ENCODE measurements around the gene FRY.

FRY gene

DNA sequence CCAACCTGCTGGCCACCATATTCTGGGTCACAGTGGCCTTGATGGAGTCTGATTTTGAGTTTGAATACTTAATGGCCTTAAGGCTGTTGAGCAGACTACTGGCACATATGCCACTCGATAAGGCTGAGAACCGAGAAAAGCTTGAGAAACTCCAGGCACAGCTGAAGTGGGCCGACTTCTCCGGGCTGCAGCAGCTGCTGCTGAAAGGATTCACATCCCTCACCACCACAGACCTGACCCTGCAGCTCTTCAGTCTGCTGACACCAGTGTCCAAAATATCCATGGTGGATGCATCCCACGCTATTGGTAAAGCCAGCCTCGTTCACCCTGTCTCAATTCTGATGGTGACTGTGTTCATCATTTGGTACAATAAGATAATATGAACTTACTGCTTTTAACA is 206.1 kb downstream of the FRY start:
- CTCF ChIA-PET: interaction anchor here (3.9 kb wide), 1 partner anchor 8 kb away, joined by 18 read pairs; no protein-coding TSS in a partner anchor
- Mint-ChIP-seq H3K4me3 (no peak overlapping the region), H3K9me3 (no peaks in the 10 kb centered on the region), H3K36me3 (no peaks in the 10 kb centered on the region), H3K27ac (no peak overlapping the region), H3K4me1 (peaks cover 4% of the 10 kb centered on the region), H3K27me3 (no peaks in the 10 kb centered on the region)
- DNase-seq: no peak

DNA sequence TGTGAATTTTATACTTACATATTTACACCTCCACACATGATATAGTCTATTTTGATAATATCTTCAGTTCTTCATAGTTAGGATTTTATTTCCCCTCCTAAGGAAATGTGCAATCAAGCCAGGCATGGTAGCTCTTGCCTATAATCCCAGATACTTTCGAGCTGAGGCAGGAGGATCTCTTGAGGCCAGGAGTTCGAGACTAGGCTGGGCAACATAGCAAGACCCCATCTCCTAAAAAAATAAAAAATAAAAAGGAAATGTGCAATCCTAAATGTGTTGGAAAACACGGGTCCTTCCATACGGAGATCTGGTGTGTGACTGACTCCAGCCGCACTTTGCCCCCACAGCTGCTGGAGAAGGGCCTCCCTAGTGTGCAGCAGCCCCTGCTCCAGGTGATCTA is 212.1 kb downstream of the FRY start:
- Mint-ChIP-seq H3K9me3 (no peaks in the 10 kb centered on the region), H3K36me3 (no peaks in the 10 kb centered on the region), H3K27ac (no peak overlapping the region), H3K4me1 (no peaks in the 10 kb centered on the region), H3K27me3 (no peaks in the 10 kb centered on the region), H3K4me3 (no peak overlapping the region)
- DNase-seq: no peak
- CTCF ChIA-PET: interaction anchor here (1.5 kb wide), 1 partner anchor 11 kb away, joined by 7 read pairs; no protein-coding TSS in a partner anchor

DNA sequence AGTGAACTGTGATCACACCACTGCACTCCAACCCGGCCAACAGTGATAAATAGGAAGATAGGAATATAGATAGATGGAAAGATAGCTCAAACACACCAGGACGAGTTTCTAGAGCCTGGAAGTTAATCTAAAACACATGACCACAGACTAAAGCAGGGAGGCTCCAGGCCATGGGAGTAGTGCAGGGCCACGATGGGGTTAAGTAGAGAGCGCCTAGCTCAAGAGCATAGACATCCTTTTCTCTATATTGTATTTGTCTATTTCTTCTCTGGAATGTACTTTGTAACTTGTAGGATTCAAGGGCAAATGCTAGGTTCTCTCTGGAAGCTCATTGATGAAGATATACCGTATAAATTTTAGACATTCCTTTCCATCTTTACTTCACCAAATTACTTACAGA is 214.0 kb downstream of the FRY start:
- no peak overlapping the region for H3K27ac Mint-ChIP-seq
- no peak overlapping the region for H3K4me3 Mint-ChIP-seq
- H3K36me3 Mint-ChIP-seq: no peaks in the 10 kb centered on the region
- CTCF ChIA-PET: interaction anchor here (0.6 to 3.1 kb wide), 13 partner anchors 8 to 336 kb away, joined by 3 to 18 read pairs (median 4); no protein-coding TSS in a partner anchor
- H3K4me1 Mint-ChIP-seq: no peaks in the 10 kb centered on the region
- H3K27me3 Mint-ChIP-seq: no peaks in the 10 kb centered on the region
- H3K9me3 Mint-ChIP-seq: no peaks in the 10 kb centered on the region
- no peak for DNase-seq

GRCh38 chr13:32246468-32246867 is 214.9 kb downstream of the FRY start:
- CTCF ChIA-PET: interaction anchor here (1.0 to 3.1 kb wide), 12 partner anchors 9 to 337 kb away, joined by 3 to 18 read pairs (median 4); partner anchors contain the start of gene ZAR1L
- Mint-ChIP-seq H3K27me3 (no peaks in the 10 kb centered on the region), H3K4me3 (no peak overlapping the region), H3K9me3 (no peaks in the 10 kb centered on the region), H3K27ac (no peak overlapping the region), H3K4me1 (no peaks in the 10 kb centered on the region), H3K36me3 (no peaks in the 10 kb centered on the region)
- DNase-seq: peak; percentile 57

- DNase-seq: no peak
- CTCF ChIA-PET: interaction anchor here (0.7 to 1.2 kb wide), 2 partner anchors 19 to 58 kb away, joined by 3 read pairs; no protein-coding TSS in a partner anchor
- Mint-ChIP-seq H3K27me3 (no peaks in the 10 kb centered on the region), H3K36me3 (no peaks in the 10 kb centered on the region), H3K27ac (no peak overlapping the region), H3K4me3 (no peak overlapping the region), H3K4me1 (no peaks in the 10 kb centered on the region), H3K9me3 (no peaks in the 10 kb centered on the region)
These were observed 216.3 kb downstream of the FRY start for GRCh38 chr13:32247887-32248286.

DNA sequence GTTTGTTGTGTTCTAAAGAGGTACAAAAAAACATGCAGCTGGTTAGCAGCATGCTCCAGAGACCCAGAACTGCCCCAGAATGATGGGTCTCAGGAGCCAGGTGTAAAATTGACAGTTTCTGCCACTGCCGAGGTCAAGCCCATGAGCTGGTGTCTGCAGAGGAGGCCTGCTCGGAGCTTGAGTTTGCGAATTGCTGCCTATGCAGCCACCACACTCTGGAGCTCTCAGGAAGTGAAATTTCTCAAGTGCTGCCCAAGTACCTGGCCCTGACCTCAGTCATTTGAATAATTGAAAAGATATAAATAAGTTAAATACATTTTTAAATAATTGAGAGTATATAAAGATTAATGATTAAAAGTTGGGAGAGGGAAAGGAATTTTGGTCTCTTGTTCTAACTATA is 217.2 kb downstream of the FRY start:
- Mint-ChIP-seq H3K4me3 (no peak overlapping the region), H3K27me3 (no peaks in the 10 kb centered on the region), H3K4me1 (no peaks in the 10 kb centered on the region), H3K36me3 (no peaks in the 10 kb centered on the region), H3K9me3 (no peaks in the 10 kb centered on the region), H3K27ac (no peak overlapping the region)
- no peak for DNase-seq
- CTCF ChIA-PET: interaction anchor here (1.2 kb wide), 1 partner anchor 60 kb away, joined by 7 read pairs; no protein-coding TSS in a partner anchor

GRCh38 chr13:32252812-32253438 is 221.4 kb downstream of the FRY start:
- no peak overlapping the region for H3K27ac Mint-ChIP-seq
- peaks cover 10% of the 10 kb centered on the region for H3K4me1 Mint-ChIP-seq
- DNase-seq: no peak
- H3K27me3 Mint-ChIP-seq: no peaks in the 10 kb centered on the region
- H3K9me3 Mint-ChIP-seq: no peaks in the 10 kb centered on the region
- H3K4me3 Mint-ChIP-seq: no peak overlapping the region
- CTCF ChIA-PET: interaction anchor here (0.5 kb wide), 1 partner anchor 23 kb away, joined by 3 read pairs; no protein-coding TSS in a partner anchor
- no peaks in the 10 kb centered on the region for H3K36me3 Mint-ChIP-seq

- CTCF ChIA-PET: interaction anchor here (0.5 to 2.6 kb wide), 4 partner anchors 8 to 344 kb away, joined by 3 to 12 read pairs (median 4); no protein-coding TSS in a partner anchor
- Mint-ChIP-seq H3K9me3 (no peaks in the 10 kb centered on the region), H3K36me3 (no peaks in the 10 kb centered on the region), H3K27me3 (no peaks in the 10 kb centered on the region), H3K4me3 (no peak overlapping the region), H3K27ac (no peak overlapping the region), H3K4me1 (peaks cover 10% of the 10 kb centered on the region)
- DNase-seq: no peak
These were observed 222.4 kb downstream of the FRY start for GRCh38 chr13:32253911-32254399.

DNA sequence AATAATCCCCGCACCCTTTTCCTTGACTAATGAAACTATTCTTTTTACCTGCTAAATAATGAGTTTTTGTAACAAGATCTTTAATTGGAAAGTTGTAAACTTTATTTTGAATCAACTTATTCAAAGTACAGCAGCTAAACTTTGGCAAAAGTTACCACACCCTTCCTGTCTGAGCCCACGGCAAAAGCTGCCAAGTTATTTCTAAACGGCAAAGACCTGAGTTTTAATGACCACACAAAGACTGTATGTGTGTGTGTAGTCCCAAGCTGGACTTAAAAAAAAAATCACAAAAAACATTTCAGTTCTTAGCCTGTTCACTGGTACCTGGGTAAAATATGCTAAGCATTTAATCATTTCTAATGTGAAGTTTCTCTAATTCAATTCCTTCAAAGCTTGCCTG is 222.8 kb downstream of the FRY start:
- H3K9me3 Mint-ChIP-seq: no peaks in the 10 kb centered on the region
- H3K4me1 Mint-ChIP-seq: peaks cover 10% of the 10 kb centered on the region
- no peak overlapping the region for H3K27ac Mint-ChIP-seq
- CTCF ChIA-PET: interaction anchor here (1.2 to 2.6 kb wide), 4 partner anchors 8 to 344 kb away, joined by 4 to 12 read pairs (median 6); no protein-coding TSS in a partner anchor
- DNase-seq: no peak
- H3K4me3 Mint-ChIP-seq: no peak overlapping the region
- H3K36me3 Mint-ChIP-seq: no peaks in the 10 kb centered on the region
- no peaks in the 10 kb centered on the region for H3K27me3 Mint-ChIP-seq

- CTCF ChIA-PET: interaction anchor here (1.0 to 2.6 kb wide), 5 partner anchors 9 to 345 kb away, joined by 3 to 12 read pairs (median 5); no protein-coding TSS in a partner anchor
- Mint-ChIP-seq H3K9me3 (no peaks in the 10 kb centered on the region), H3K27ac (no peak overlapping the region), H3K27me3 (no peaks in the 10 kb centered on the region), H3K4me3 (no peak overlapping the region), H3K36me3 (no peaks in the 10 kb centered on the region), H3K4me1 (peaks cover 10% of the 10 kb centered on the region)
- DNase-seq: no peak
These were observed 223.5 kb downstream of the FRY start for GRCh38 chr13:32254916-32255723.

- H3K36me3 Mint-ChIP-seq: no peaks in the 10 kb centered on the region
- H3K27ac Mint-ChIP-seq: no peak overlapping the region
- CTCF ChIA-PET: interaction anchor here (1.0 to 2.6 kb wide), 3 partner anchors 9 to 12 kb away, joined by 3 to 12 read pairs (median 7); no protein-coding TSS in a partner anchor
- H3K4me1 Mint-ChIP-seq: peaks cover 10% of the 10 kb centered on the region
- H3K9me3 Mint-ChIP-seq: no peaks in the 10 kb centered on the region
- no peaks in the 10 kb centered on the region for H3K27me3 Mint-ChIP-seq
- no peak for DNase-seq
- no peak overlapping the region for H3K4me3 Mint-ChIP-seq
These were observed 224.1 kb downstream of the FRY start for GRCh38 chr13:32255724-32256109.

GRCh38 chr13:32256243-32256642 is 224.7 kb downstream of the FRY start:
- H3K36me3 Mint-ChIP-seq: no peaks in the 10 kb centered on the region
- CTCF ChIA-PET: interaction anchor here (0.6 to 2.6 kb wide), 2 partner anchors 10 to 413 kb away, joined by 3 to 12 read pairs; no protein-coding TSS in a partner anchor

GRCh38 chr13:32257649-32258048 is 226.1 kb downstream of the FRY start:
- H3K4me1 Mint-ChIP-seq: peaks cover 10% of the 10 kb centered on the region
- no peaks in the 10 kb centered on the region for H3K27me3 Mint-ChIP-seq
- H3K4me3 Mint-ChIP-seq: no peak overlapping the region
- no peak overlapping the region for H3K27ac Mint-ChIP-seq
- H3K9me3 Mint-ChIP-seq: no peaks in the 10 kb centered on the region
- H3K36me3 Mint-ChIP-seq: no peaks in the 10 kb centered on the region
- CTCF ChIA-PET: no interaction called here
- DNase-seq: no peak

More at GRCh38 chr13:32256243-32256642, 224.7 kb downstream of the FRY start:
- Mint-ChIP-seq H3K27me3 (no peaks in the 10 kb centered on the region), H3K27ac (no peak overlapping the region), H3K9me3 (no peaks in the 10 kb centered on the region), H3K4me3 (no peak overlapping the region), H3K4me1 (peaks cover 10% of the 10 kb centered on the region)
- DNase-seq: no peak

DNA sequence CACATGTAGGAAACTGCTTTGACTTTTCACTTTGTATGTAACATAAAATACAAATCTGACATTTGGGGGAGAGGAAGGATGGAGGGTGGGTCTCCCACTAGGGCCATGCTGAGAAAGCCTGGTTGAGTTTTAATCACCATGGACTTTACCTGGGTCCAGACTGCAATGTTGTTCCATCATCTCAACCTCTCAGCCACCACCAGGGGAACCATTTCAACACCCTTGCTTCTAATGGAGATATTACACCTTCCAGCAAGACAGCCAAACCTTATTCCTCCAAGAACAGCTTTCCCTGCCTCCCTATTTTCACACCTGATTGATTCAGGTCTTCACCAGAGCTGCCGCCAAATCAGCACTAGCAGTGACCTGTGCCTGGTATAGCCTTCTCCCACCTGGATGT is 227.5 kb downstream of the FRY start:
- Mint-ChIP-seq H3K9me3 (no peaks in the 10 kb centered on the region), H3K27ac (no peak overlapping the region), H3K4me1 (peaks cover 8% of the 10 kb centered on the region), H3K36me3 (no peaks in the 10 kb centered on the region), H3K27me3 (no peaks in the 10 kb centered on the region), H3K4me3 (no peak overlapping the region)
- DNase-seq: no peak
- CTCF ChIA-PET: no interaction called here

Data from activated naive CD4-positive, alpha-beta T cell treated with anti-CD3 and anti-CD28 coated beads, Interleukin-2, amount 10 ng/mL, durations not matched to agents 7 days and 5 days (primary cell).